WERI-Rb-1 (cell line): ENCODE measurements around the gene UBB.

Experiments
- DNase-seq: peaks from one replicate; pipeline ENCODE4 v3.0.0-alpha.2; 2020
- H3K27ac ChIP-seq: fragments of 250-450 bp; sonication (Bioruptor Pico); 2 replicates; pipeline ENCODE4 v1.5.1; 2020; ENCODE audit warnings: mild to moderate bottlenecking, moderate library complexity
- H3K27me3 ChIP-seq: fragments of 250-450 bp; sonication (Bioruptor Pico); 2 replicates; pipeline ENCODE4 v1.5.1; 2021; ENCODE audit warnings: mild to moderate bottlenecking, low read depth, moderate library complexity; ENCODE audit not compliant: insufficient read depth, severe bottlenecking
- H3K36me3 ChIP-seq: fragments of 250-450 bp; sonication (Bioruptor Pico); 2 replicates; pipeline ENCODE4 v1.5.1; 2020; ENCODE audit warnings: mild to moderate bottlenecking, moderate library complexity
- H3K4me3 ChIP-seq: 2 replicates; pipeline ENCODE4 v1.5.1; 2011; ENCODE audit warnings: low read depth, mild to moderate bottlenecking, control low read depth, low read length
- H3K9me3 ChIP-seq: fragments of 250-450 bp; sonication (Bioruptor Pico); 2 replicates; pipeline ENCODE4 v1.5.1; 2021; ENCODE audit warnings: mild to moderate bottlenecking, moderate library complexity; ENCODE audit not compliant: severe bottlenecking
- TF ChIP-seq, protein P1 (sequence below): IDR thresholded peaks from 2 replicates; pipeline ENCODE4 v1.5.1; 2011; ENCODE audit warnings: low read depth, mild to moderate bottlenecking, control low read depth, inconsistent platforms, low read length

UBB gene

GRCh38 chr17:16380640-16381495, at the start of gene UBB:
Gene UBB, plus strand, starts transcription at chr17:16381091. Its CDS starts 817 bp downstream, at chr17:16381908.
- H3K36me3 ChIP-seq: no peaks in the 10 kb centered on the region
- no peaks in the 10 kb centered on the region for H3K27me3 ChIP-seq
- H3K27ac ChIP-seq: peak within 1 kb of the TSS; percentile 25
- DNase-seq: peak; percentile 38
- peaks cover 7% of the 10 kb centered on the region for H3K9me3 ChIP-seq
- peak within 1 kb of the TSS; percentile 29 for H3K4me3 ChIP-seq
- TF ChIP-seq, protein P1, sequence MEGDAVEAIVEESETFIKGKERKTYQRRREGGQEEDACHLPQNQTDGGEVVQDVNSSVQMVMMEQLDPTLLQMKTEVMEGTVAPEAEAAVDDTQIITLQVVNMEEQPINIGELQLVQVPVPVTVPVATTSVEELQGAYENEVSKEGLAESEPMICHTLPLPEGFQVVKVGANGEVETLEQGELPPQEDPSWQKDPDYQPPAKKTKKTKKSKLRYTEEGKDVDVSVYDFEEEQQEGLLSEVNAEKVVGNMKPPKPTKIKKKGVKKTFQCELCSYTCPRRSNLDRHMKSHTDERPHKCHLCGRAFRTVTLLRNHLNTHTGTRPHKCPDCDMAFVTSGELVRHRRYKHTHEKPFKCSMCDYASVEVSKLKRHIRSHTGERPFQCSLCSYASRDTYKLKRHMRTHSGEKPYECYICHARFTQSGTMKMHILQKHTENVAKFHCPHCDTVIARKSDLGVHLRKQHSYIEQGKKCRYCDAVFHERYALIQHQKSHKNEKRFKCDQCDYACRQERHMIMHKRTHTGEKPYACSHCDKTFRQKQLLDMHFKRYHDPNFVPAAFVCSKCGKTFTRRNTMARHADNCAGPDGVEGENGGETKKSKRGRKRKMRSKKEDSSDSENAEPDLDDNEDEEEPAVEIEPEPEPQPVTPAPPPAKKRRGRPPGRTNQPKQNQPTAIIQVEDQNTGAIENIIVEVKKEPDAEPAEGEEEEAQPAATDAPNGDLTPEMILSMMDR: no peak

GRCh38 chr17:16338391-16338790, 42.5 kb upstream of the UBB start:
- DNase-seq: no peak
- Histone ChIP-seq H3K9me3 (no peaks in the 10 kb centered on the region), H3K36me3 (peaks cover 20% of the 10 kb centered on the region), H3K27ac (no peak overlapping the region), H3K27me3 (no peaks in the 10 kb centered on the region), H3K4me3 (no peak overlapping the region)
- TF ChIP-seq, protein P1: no peak

DNA sequence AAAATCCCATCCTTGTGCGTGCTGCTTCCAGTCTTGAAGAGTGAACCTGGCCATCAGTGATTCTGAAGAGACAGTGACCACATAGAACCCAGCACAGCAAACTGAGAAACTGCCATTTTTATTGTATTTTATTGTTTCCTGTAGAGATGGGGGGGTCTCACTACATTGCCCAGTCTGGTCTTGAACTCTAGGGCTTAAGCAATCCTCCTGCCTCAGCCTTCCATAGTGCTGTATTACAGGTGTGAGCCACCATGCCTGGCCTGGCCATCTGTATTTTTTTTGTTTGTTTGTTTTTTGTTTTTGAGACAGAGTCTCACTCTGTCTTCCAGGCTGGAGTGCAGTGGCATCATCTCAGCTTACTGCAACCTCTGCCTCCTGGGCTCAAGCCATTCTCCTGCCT, 41.5 kb upstream of the UBB start:
- H3K27me3 ChIP-seq: no peaks in the 10 kb centered on the region
- no peak overlapping the region for H3K27ac ChIP-seq
- peaks cover 30% of the 10 kb centered on the region for H3K36me3 ChIP-seq
- TF ChIP-seq, protein P1: no peak
- no peaks in the 10 kb centered on the region for H3K9me3 ChIP-seq
- no peak overlapping the region for H3K4me3 ChIP-seq
- no peak for DNase-seq

DNA sequence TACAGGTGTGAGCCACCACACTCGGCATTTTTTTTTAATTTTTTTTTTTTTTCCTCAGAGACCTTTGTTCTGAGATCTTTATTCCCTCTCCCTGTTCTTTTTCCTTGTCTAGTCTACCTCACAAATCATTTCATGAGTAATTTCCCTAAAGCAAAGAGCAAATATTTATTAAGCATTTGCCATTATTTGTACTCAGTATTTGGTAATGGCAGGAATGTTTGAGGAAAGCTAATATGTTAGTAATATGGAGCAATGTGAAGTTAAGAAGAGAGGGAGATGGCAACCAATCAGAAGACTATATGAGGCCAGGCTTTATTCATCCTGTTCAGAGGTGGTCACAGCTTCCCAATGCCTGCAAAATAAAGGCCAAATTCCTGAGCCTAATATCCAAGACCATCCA, 40.9 kb upstream of the UBB start:
- TF ChIP-seq, protein P1: no peak
- no peak overlapping the region for H3K27ac ChIP-seq

DNA sequence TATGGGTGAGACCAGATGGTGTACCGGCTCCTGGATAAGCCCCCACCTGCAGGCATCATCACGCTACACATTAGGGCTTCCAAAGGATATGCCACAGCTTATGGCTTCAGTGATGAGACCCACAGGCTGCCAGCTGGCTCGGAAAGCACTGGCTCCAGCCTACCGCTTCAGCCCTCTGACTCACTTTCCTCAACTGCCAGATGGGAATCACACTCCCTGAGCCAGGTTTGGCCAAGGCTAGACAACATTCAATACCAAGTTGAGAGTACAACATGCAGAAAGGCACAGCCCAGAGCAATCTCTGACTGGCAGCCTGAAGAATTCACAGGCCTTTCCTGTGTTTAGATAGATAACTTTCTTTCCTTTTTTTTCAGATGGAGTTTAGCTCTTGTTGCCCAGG, 37.9 kb upstream of the UBB start:
- H3K27me3 ChIP-seq: no peaks in the 10 kb centered on the region
- H3K4me3 ChIP-seq: no peak overlapping the region
- H3K9me3 ChIP-seq: no peaks in the 10 kb centered on the region
- TF ChIP-seq, protein P1: no peak
- H3K27ac ChIP-seq: peak overlapping the region; percentile 31; the same call in 1 of the 2 replicates
- peak; percentile 20 for DNase-seq
- peaks cover 66% of the 10 kb centered on the region for H3K36me3 ChIP-seq

More for the DNA sequence above, 40.9 kb upstream of the UBB start:
- no peak for DNase-seq
- no peak overlapping the region for H3K4me3 ChIP-seq
- H3K36me3 ChIP-seq: peaks cover 36% of the 10 kb centered on the region
- no peaks in the 10 kb centered on the region for H3K9me3 ChIP-seq
- no peaks in the 10 kb centered on the region for H3K27me3 ChIP-seq

GRCh38 chr17:16343569-16343968, 37.3 kb upstream of the UBB start:
- TF ChIP-seq, protein P1: no peak
- DNase-seq: no peak
- H3K36me3 ChIP-seq: peaks cover 72% of the 10 kb centered on the region
- no peaks in the 10 kb centered on the region for H3K9me3 ChIP-seq
- no peak overlapping the region for H3K4me3 ChIP-seq
- H3K27ac ChIP-seq: no peak overlapping the region
- no peaks in the 10 kb centered on the region for H3K27me3 ChIP-seq
